T1000 (cell line): ENCODE data around the gene NAA20.

Source experiments
- DNase-seq: peaks from one replicate; lab custom pipeline; 2025; ENCODE audit warnings: mixed read lengths; lab: John Stamatoyannopoulos, UW

NAA20 gene

DNA sequence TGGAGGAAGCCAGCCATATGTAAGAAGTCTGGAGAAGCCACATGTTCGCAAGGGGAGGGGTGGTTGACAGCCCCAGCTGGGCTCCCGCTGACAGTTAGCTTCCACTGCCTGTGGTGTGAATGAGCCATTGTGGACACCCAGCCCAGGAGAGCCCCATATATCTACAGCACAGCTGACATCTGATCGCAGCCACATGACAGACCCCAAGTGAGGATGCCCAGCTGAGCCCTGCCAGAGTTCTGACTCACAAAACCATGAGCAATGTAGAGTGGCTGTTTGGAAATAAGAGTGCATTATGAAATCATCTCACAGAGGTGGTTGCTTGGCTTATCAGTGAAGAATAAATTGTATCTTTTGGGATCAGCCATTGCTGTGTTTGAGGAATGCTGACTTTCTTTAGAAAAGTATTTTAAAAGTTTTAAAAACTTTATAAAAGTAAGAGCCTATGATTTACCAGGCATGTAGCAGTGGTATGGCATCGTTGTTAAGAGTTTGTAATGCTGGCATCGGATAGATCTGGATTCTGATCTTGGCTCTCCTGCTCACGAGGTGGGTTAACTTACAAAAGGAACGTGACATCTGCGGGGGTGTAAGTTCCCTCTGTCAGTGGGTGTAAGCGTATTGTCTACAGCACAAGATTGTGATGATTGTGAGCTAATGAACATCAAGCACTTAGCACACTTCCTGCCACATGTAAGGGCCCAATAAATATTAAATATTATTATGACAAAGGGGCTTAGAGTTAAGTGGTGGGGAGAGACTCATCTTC lies 59.3 kb downstream of the NAA20 start:
- no peak for DNase-seq

DNA sequence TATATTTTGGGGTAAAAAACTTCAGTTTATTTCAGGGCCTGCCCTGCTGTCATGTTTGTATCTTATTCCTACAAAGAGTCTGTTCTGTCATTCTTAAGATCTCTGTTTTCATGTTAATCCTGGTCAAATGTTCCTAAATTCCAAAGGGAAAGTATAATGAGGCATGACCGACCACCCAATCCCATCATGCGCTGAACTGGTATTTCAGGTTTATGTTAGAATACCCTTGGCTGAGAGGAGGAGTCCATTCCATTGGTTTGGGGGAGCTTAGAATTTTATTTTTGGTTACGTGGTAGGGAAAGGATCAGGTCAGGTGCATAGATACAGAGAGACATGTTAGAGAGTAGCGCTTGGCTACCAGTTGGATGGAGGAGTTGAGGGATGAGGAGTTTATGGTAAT lies 60.9 kb downstream of the NAA20 start:
- DNase-seq: no peak

DNA sequence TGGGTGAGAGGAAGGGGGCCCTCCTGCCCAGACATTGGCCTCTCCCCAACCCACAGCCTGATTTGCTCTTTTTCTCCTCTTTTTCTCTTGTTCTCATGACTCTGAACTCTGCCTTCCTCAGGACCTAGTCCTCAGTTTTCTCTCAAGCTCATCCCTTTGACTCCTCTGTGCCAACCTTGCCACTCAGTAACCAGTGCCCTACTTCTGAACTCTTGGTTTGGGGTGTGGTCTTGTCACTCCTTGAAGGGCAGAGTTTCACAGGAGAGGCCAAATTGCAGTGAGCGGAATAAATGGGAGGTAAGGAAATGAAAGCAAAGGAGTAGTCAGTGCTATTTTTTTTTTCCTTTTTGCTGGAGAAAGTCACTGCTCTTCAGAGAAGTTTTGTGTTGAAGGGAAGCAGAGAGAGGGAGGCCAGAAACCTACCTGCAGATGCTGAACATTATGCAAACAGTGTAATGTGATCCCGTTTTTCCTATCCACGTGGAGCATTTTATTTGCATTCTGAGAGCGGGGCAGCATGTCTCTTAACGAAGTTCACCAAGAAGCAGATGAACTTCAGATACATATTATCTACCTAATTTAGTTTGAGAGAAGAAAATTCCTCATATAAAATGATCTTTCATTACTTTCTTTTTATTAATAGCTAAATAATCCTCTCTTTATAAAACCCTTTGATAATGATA lies 62.1 kb downstream of the NAA20 start:
- no peak for DNase-seq
